ENCODE results near the gene PHB1. TPM values are rescaled to one million over a fixed set of nuclear protein-coding genes. Genes with fewer than 3 reads are reported as not detected.
"Not testable (repeated sequence)": the region's sequence is repeated elsewhere in the genome, so short reads cannot be mapped to it uniquely, and the experiment has no call there.

Gene PHB1
- total and polyA plus RNA-seq, 3 experiments from 2014 or later, result 164 to 450 (median 440) TPM

DNA sequence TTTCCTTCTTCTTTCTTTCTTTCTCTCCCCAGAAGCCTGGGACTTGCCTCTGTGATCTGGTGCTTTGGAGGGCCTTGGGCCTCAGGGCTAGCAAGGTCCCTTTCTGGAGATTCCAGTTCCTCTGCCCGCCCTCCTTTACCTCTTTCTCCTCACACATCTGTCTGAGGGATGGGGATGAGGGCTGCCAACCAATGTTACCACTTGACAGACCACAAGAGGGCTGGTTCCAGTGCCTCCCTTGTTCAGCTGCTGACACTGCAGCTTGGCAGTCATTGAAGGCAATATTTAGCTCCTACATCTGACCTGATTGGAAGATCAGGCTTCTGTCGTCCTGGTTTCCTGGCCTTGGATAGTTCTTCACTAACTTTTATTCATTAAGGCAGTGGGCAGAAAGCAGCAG is 49.0 kb downstream of the PHB1 start:
- Mint-ChIP-seq H3K4me3 (peak overlapping the region in 6 of 7 donors; percentile 11 to 83 (median 50)), H3K27ac (peak overlapping the region in 6 of 8 donors; percentile 62 to 92 (median 78)), H3K27me3 (peaks cover 0 to 2% of the 10 kb centered on the region in 2 donors), H3K4me1 (peaks cover 35 to 46% (median 42%) of the 10 kb centered on the region in 3 donors), H3K36me3 (peaks cover 0 to 24% (median 1%) of the 10 kb centered on the region in 3 donors), H3K9me3 (no peaks in the 10 kb centered on the region)
- Histone ChIP-seq H3K27ac (ENCODE audit: low read depth, low read length) (no peak overlapping the region), H3K4me3 (ENCODE audit: low read length) (no peak overlapping the region), H3K27me3 (ENCODE audit: insufficient read depth, low read length, poor library complexity, severe bottlenecking) (no peaks in the 10 kb centered on the region), H3K4me1 (ENCODE audit: insufficient read depth, low read length) (peaks cover 19% of the 10 kb centered on the region), H3K36me3 (ENCODE audit: insufficient read depth, low read length) (no peaks in the 10 kb centered on the region), H3K9me3 (ENCODE audit: low read length) (no peaks in the 10 kb centered on the region)
- CTCF ChIA-PET, result interaction anchor here (0.6 to 6.8 kb wide), 8 partner anchors 14 to 49 kb away, joined by 3 to 90 read pairs (median 3); no protein-coding TSS in a partner anchor
- peak in 4 of 5 donors; percentile 19 to 62 (median 44) for DNase-seq
- POLR2A ChIA-PET, result interaction anchor here (0.6 to 1.5 kb wide), 2 partner anchors 23 to 48 kb away, joined by 3 to 4 read pairs; no protein-coding TSS in a partner anchor

DNA sequence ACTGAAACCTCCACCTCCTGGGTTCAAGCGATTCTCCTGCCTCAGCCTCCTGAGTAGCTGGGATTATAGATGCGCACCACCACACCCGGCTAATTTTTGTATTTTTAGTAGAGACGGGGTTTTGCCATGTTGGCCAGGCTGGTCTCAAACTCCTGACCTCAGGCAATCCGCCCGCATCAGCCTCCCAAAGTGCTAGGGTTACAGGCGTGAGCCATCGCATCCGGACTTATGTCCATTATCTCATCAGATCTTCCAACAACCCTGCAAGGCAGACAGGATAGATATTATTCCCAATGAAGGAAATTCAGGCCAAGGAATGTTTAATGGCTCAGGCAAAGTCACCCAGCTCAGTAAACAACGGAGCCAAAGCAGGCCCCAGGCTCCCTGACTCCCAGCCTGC is 49.6 kb downstream of the PHB1 start:
- H3K9me3 Mint-ChIP-seq, result not testable (repeated sequence)
- peak overlapping the region in 2 of 8 donors; percentile 62 to 92 for H3K27ac Mint-ChIP-seq

DNA sequence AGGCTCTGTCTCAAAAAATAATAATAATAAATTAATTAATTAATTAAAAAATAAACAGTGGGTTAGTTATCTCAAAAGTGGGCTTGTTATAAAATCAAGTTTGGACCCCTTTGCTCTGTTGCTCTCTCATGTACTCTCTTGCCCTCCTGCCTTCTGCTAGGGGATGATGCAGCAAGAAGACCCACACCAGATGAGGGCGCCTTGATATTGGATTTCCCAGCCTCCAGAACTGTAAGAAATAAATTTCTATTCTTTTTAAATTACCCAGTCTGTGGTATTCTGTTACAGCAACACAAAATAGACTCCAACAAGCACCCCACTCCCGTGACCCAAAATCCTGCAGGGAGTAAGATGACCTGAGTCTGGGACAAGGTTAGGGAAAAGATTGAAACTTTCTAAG is 50.6 kb downstream of the PHB1 start:
- H3K27me3 ChIP-seq (ENCODE audit: insufficient read depth, low read length, poor library complexity, severe bottlenecking), result no peaks in the 10 kb centered on the region
- no peak overlapping the region for H3K4me3 ChIP-seq (ENCODE audit: low read length)
- Mint-ChIP-seq H3K4me1 (peaks cover 49 to 62% (median 57%) of the 10 kb centered on the region in 3 donors), H3K27me3 (peaks cover 0 to 2% of the 10 kb centered on the region in 2 donors), H3K4me3 (peak overlapping the region in 1 of 7 donors; percentile 10), H3K9me3 (no peaks in the 10 kb centered on the region), H3K36me3 (peaks cover 0 to 23% (median 1%) of the 10 kb centered on the region in 3 donors), H3K27ac (peak overlapping the region in 1 of 8 donors; percentile 3)
- H3K27ac ChIP-seq (ENCODE audit: low read depth, low read length), result no peak overlapping the region
- DNase-seq, result no peak
- peaks cover 35% of the 10 kb centered on the region for H3K4me1 ChIP-seq (ENCODE audit: insufficient read depth, low read length)
- no peaks in the 10 kb centered on the region for H3K9me3 ChIP-seq (ENCODE audit: low read length)
- ChIA-PET POLR2A (no interaction called here), CTCF (interaction anchor here (1.0 kb wide), 1 partner anchor 34 kb away, joined by 3 read pairs; no protein-coding TSS in a partner anchor)
- H3K36me3 ChIP-seq (ENCODE audit: insufficient read depth, low read length), result no peaks in the 10 kb centered on the region

More for the DNA sequence above, 49.6 kb downstream of the PHB1 start:
- not testable (repeated sequence) for H3K27ac ChIP-seq (ENCODE audit: low read depth, low read length); H3K4me3 ChIP-seq (ENCODE audit: low read length); H3K9me3 ChIP-seq (ENCODE audit: low read length); DNase-seq; H3K27me3 Mint-ChIP-seq; H3K27me3 ChIP-seq (ENCODE audit: insufficient read depth, low read length, poor library complexity, severe bottlenecking); H3K36me3 ChIP-seq (ENCODE audit: insufficient read depth, low read length)
- POLR2A ChIA-PET, result interaction anchor here (1.5 kb wide), 1 partner anchor 23 kb away, joined by 4 read pairs; no protein-coding TSS in a partner anchor
- peaks cover 39 to 52% (median 47%) of the 10 kb centered on the region in 3 donors for H3K4me1 Mint-ChIP-seq
- CTCF ChIA-PET, result interaction anchor here (1.0 to 6.8 kb wide), 2 partner anchors 33 to 48 kb away, joined by 3 to 90 read pairs; no protein-coding TSS in a partner anchor
- H3K4me1 ChIP-seq (ENCODE audit: insufficient read depth, low read length), result peaks cover 25% of the 10 kb centered on the region
- peak overlapping the region in 1 of 7 donors; percentile 83 for H3K4me3 Mint-ChIP-seq
- H3K36me3 Mint-ChIP-seq, result peaks cover 0 to 25% (median 1%) of the 10 kb centered on the region in 3 donors

DNA sequence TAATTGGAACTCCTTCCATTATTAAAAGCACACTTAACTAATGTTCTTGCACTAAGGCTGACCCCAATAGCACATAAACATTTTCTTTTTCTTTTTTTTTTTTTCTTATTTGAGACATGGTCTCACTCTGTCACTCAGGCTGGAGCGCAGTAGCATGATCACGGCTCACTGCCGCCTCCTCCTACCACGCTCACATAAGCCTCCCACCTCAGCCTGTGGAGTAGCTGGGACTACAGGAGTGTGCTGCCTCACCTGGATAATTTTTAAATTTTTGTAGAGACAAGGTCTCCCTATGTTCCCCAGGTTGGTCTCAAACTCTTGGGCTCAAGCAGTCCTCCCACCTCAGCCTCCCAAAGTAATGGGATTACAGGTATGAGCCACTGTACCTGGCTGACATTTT is 51.4 kb downstream of the PHB1 start:
- no peak overlapping the region for H3K4me3 ChIP-seq (ENCODE audit: low read length)
- H3K9me3 ChIP-seq (ENCODE audit: low read length), result no peaks in the 10 kb centered on the region
- Mint-ChIP-seq H3K27me3 (peaks cover 0 to 2% of the 10 kb centered on the region in 2 donors), H3K4me3 (peak overlapping the region in 6 of 7 donors; percentile 55 to 95 (median 88)), H3K4me1 (peaks cover 55 to 66% (median 63%) of the 10 kb centered on the region in 3 donors), H3K36me3 (peaks cover 0 to 20% (median 1%) of the 10 kb centered on the region in 3 donors), H3K27ac (peak overlapping the region in 3 of 8 donors; percentile 71 to 94 (median 79)), H3K9me3 (no peaks in the 10 kb centered on the region)
- no peaks in the 10 kb centered on the region for H3K36me3 ChIP-seq (ENCODE audit: insufficient read depth, low read length)
- H3K27me3 ChIP-seq (ENCODE audit: insufficient read depth, low read length, poor library complexity, severe bottlenecking), result no peaks in the 10 kb centered on the region
- ChIA-PET POLR2A (interaction anchor here (0.7 to 1.2 kb wide), 3 partner anchors 21 to 156 kb away, joined by 4 to 10 read pairs (median 4); no protein-coding TSS in a partner anchor), CTCF (interaction anchor here (2.8 kb wide), 1 partner anchor 48 kb away, joined by 15 read pairs; no protein-coding TSS in a partner anchor)
- no peak for DNase-seq
- peaks cover 43% of the 10 kb centered on the region for H3K4me1 ChIP-seq (ENCODE audit: insufficient read depth, low read length)
- no peak overlapping the region for H3K27ac ChIP-seq (ENCODE audit: low read depth, low read length)

DNA sequence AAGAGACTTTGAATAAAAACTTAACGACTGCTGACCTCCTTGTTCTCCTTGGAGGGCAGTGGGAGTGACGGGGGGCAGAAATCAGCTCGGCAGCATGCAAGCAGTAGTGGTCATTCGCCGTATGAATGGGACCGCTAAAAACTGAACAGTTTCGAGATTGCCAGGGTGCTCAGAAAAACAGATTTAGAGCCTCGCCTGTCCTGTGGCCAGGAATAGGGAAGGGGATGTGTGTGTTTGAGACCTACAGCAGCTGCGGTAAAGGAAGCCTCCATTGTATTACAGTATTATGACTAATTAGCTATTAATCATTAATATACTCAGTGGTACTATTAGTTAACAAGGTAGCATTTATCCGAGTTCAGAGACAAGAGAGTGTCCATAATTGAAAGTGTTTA is 52.0 kb downstream of the PHB1 start:
- peak overlapping the region; percentile 56 for H3K27ac ChIP-seq (ENCODE audit: low read depth, low read length)
- H3K4me1 ChIP-seq (ENCODE audit: insufficient read depth, low read length), result peaks cover 49% of the 10 kb centered on the region
- Mint-ChIP-seq H3K4me3 (peak overlapping the region; percentile 64 to 95 (median 87)), H3K27ac (peak overlapping the region in 7 of 8 donors; percentile 71 to 94 (median 91)), H3K4me1 (peaks cover 58 to 67% (median 64%) of the 10 kb centered on the region in 3 donors), H3K36me3 (peaks cover 0 to 20% (median 1%) of the 10 kb centered on the region in 3 donors), H3K9me3 (no peaks in the 10 kb centered on the region), H3K27me3 (peaks cover 0 to 2% of the 10 kb centered on the region in 2 donors)
- no peaks in the 10 kb centered on the region for H3K36me3 ChIP-seq (ENCODE audit: insufficient read depth, low read length)
- no peaks in the 10 kb centered on the region for H3K9me3 ChIP-seq (ENCODE audit: low read length)
- no peak for DNase-seq
- peak overlapping the region; percentile 60 for H3K4me3 ChIP-seq (ENCODE audit: low read length)
- no peaks in the 10 kb centered on the region for H3K27me3 ChIP-seq (ENCODE audit: insufficient read depth, low read length, poor library complexity, severe bottlenecking)
- POLR2A ChIA-PET, result interaction anchor here (0.6 to 1.2 kb wide), 6 partner anchors 20 to 155 kb away, joined by 4 to 10 read pairs (median 5); no protein-coding TSS in a partner anchor
- CTCF ChIA-PET, result interaction anchor here (0.6 to 2.8 kb wide), 2 partner anchors 22 to 47 kb away, joined by 3 to 15 read pairs; no protein-coding TSS in a partner anchor

DNA sequence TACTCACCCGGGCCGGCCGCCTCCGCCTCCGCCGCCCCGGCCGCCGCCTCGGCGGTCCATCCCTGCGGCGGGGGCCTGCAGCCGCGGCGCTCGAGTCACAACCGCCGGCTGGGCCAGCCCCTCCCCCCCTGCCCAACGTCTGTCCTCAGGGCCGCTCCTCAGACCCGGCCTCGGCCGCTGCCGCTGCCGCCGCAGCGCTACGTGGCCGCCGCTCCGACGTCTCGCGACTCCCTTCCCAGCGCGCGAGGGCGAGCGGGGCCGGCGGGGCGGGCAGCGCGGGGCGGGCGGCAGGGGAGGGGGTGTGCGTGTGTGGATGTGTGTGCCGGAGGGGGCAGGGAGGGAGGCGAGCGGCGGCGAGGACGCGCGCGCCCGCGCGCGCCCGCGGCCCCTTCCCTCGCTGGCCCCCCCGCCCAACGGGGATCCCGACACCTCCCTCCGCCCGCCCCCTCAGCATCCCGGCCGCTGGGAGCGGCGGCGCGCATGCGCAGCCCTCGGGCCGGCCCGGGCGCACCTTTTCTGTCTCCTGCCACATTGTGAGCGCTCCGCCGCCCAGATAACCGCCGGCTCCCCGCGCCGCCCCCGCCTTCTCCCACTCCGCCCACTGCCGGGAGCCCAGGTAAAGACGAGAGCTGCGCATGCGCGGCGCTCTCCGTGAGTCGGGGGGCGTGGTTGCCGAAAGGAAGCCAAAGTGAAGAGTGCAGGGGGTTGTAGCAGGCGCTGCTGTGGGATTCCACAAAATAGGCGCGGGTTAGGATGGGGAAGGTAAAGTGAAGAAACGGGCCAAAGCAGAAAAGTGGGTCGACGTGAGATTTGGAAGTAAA is 52.6 kb downstream of the PHB1 start, which contains the start of gene ZNF652:
Gene ZNF652, minus strand, starts transcription at position 349 of the 821 bp plus-strand sequence. CDS start 44,525 bp downstream, outside the sequence.
- Mint-ChIP-seq H3K27ac (peak within 1 kb of the TSS; percentile 94 to 100 (median 98)), H3K9me3 (no peaks in the 10 kb centered on the region), H3K4me3 (peak within 1 kb of the TSS; percentile 92 to 99 (median 95)), H3K4me1 (peaks cover 61 to 69% (median 65%) of the 10 kb centered on the region in 3 donors), H3K27me3 (peaks cover 0 to 2% of the 10 kb centered on the region in 2 donors), H3K36me3 (peaks cover 0 to 18% (median 1%) of the 10 kb centered on the region in 3 donors)
- Histone ChIP-seq H3K27ac (ENCODE audit: low read depth, low read length) (peak within 1 kb of the TSS; percentile 56), H3K4me1 (ENCODE audit: insufficient read depth, low read length) (peaks cover 55% of the 10 kb centered on the region), H3K36me3 (ENCODE audit: insufficient read depth, low read length) (no peaks in the 10 kb centered on the region), H3K4me3 (ENCODE audit: low read length) (peak within 1 kb of the TSS; percentile 70), H3K9me3 (ENCODE audit: low read length) (no peaks in the 10 kb centered on the region), H3K27me3 (ENCODE audit: insufficient read depth, low read length, poor library complexity, severe bottlenecking) (no peaks in the 10 kb centered on the region)
- peak; percentile 88 to 98 (median 96) for DNase-seq
- CTCF ChIA-PET, result interaction anchor here (0.6 to 2.8 kb wide), 5 partner anchors 21 to 47 kb away, joined by 3 to 15 read pairs (median 5); no protein-coding TSS in a partner anchor
- POLR2A ChIA-PET, result interaction anchor here (0.6 to 1.5 kb wide), 11 partner anchors 18 to 426 kb away, joined by 3 to 10 read pairs (median 4); no protein-coding TSS in a partner anchor

DNA sequence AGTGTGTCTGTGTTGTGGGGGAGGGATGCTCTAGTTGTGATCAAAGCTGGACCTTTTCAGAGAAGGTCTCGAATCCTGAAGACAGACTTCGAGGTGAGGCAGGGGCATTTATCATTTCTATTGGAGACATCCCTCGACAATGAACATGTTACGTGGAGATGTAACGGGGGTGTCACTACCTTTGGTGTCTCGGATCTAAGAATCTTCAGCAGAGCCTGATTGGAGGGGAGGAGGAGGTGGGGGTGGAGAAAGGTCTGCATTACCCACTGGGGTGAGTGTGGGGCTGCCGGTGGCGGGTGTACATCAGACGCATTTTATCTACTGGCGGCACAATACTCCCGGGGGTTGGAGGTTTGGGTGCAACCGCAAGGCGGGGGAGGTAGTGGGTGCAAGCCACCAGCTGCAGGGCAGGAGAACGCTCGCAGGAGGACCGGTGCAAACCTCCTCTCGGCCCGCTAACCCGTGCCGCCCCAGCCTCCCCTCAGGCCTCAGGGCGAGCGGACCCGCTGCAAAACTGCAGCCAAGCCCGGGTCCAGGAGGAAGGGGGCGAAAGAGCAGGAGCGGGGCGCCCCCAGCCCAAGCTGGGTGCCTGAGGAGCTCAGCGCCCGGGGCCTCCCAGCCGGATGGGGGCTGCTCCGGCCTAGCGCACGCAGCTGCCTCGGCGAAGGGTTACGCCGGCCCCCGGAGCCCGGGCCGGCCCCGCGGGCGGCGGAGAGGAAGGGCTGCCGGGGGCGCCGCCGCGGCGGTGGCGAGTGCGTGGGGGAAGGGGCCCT is 53.4 kb downstream of the PHB1 start:
- H3K27me3 ChIP-seq (ENCODE audit: insufficient read depth, low read length, poor library complexity, severe bottlenecking), result no peaks in the 10 kb centered on the region
- Mint-ChIP-seq H3K27ac (peak overlapping the region; percentile 94 to 100 (median 98)), H3K4me1 (peaks cover 61 to 73% (median 72%) of the 10 kb centered on the region in 3 donors), H3K36me3 (peaks cover 0 to 18% (median 1%) of the 10 kb centered on the region in 3 donors), H3K4me3 (peak overlapping the region; percentile 92 to 99 (median 95)), H3K27me3 (peaks cover 0 to 2% of the 10 kb centered on the region in 2 donors), H3K9me3 (no peaks in the 10 kb centered on the region)
- peaks cover 62% of the 10 kb centered on the region for H3K4me1 ChIP-seq (ENCODE audit: insufficient read depth, low read length)
- peak; percentile 79 to 95 (median 90) for DNase-seq
- H3K9me3 ChIP-seq (ENCODE audit: low read length), result no peaks in the 10 kb centered on the region
- H3K36me3 ChIP-seq (ENCODE audit: insufficient read depth, low read length), result no peaks in the 10 kb centered on the region
- H3K27ac ChIP-seq (ENCODE audit: low read depth, low read length), result peak overlapping the region; percentile 29
- POLR2A ChIA-PET, result interaction anchor here (0.8 to 2.2 kb wide), 9 partner anchors 9 to 427 kb away, joined by 3 to 18 read pairs (median 4); no protein-coding TSS in a partner anchor
- CTCF ChIA-PET, result interaction anchor here (0.6 to 2.8 kb wide), 9 partner anchors 7 to 169 kb away, joined by 3 to 15 read pairs (median 5); no protein-coding TSS in a partner anchor
- H3K4me3 ChIP-seq (ENCODE audit: low read length), result peak overlapping the region; percentile 70
